Adrenal gland (tissue), 12 donors: Measurements from ENCODE around the gene FGF22. TPM values are rescaled to one million over a fixed set of nuclear protein-coding genes. Genes with fewer than 3 reads are reported as not detected.

Experiments
- DNase-seq, 7 donors: peaks; one replicate each; pipeline ENCODE4 v3.0.0-alpha.2; 2019 to 2020
- H3K27ac ChIP-seq, 5 donors: fragments of 200-600 bp; sonication (generic) in 4 of 5; 1 replicate in 3 of 5; 2 replicates in 2 of 5; pipeline versions ENCODE4 v1.5.1 to v1.8.0; 2016 to 2020; ENCODE audit warnings: mild to moderate bottlenecking in 1 of 5
- H3K27me3 ChIP-seq: fragments of 200-600 bp; 2 replicates; pipeline ENCODE4 v1.8.0; 2021
- H3K36me3 ChIP-seq, 2 donors: fragments of 200-600 bp; replicated peaks in 1 of 2; 1 replicate in 1 of 2; 2 replicates in 1 of 2; pipeline versions ENCODE4 v1.5.1 to v1.8.0; 2018 to 2022
- H3K4me1 ChIP-seq, 2 donors: fragments of 200-600 bp; replicated peaks in 1 of 2; 1 replicate in 1 of 2; 2 replicates in 1 of 2; pipeline versions ENCODE4 v1.5.1 to v1.8.0; 2018 to 2021
- H3K4me3 ChIP-seq, 4 donors: fragments of 200-600 bp; sonication (generic) in 3 of 4; one replicate each; pipeline ENCODE4 v1.5.1; 2016 to 2018
- H3K9me3 ChIP-seq, 3 donors: fragments of 200-600 bp; sonication (generic) in 1 of 3; replicated peaks in 1 of 3; 1 replicate in 2 of 3; 2 replicates in 1 of 3; pipeline versions ENCODE4 v1.5.1 to v1.8.0; 2016 to 2021
- POLR2A ChIP-seq, 2 donors: fragments of 450-650 bp; IDR thresholded peaks; one replicate each; pipeline ENCODE4 v1.6.1; 2017; ENCODE audit warnings: antibody characterized with exemption in 2 of 2, mild to moderate bottlenecking in 2 of 2, moderate library complexity in 1 of 2
- WGBS, 4 donors: extraction: QIAGEN DNeasy Blood & Tissue Kit in 2 of 4; methylation state at CpG; one replicate each; pipeline versions ENCODE4 v1.1.5 to v1.1.7; 2013 to 2017; 5-methylcytosine and 5-hydroxymethylcytosine counted together
- intact Hi-C, 2 donors: fragments of 100-400 bp; cut with DNase I; formaldehyde crosslinking; loops; one replicate each; pipeline versions ENCODE4 v1.14.1 to v1.15.0; 2022 to 2023
- polyA plus RNA-seq, 3 donors: library from polyadenylated mRNA; stranded (reverse); fragments of 200-250 nt in 2 of 3; fragments of 350-450 nt in 1 of 3; fragmentation: Illumina TruSeq in 1 of 3; extraction: RNeasy Lipid Tissue Mini Kit (QIAGEN cat#74804) in 1 of 3; gene quantifications; one replicate each; pipeline ENCODE4 v1.2.3, GENCODE V29; 2013 to 2014
- total RNA-seq, 9 donors: library from RNA; depleted of rRNA in 4 of 9; stranded (reverse); fragments of >200 nt in 4 of 9; fragments of 120-200 nt in 1 of 9; fragmentation: NEBNext Ultra II Directional in 1 of 9; extraction: Animal tissue kit (Norgen Biotek cat#: 25700) in 1 of 9; gene quantifications; one replicate each; pipeline versions ENCODE4 v1.1.0 to v1.2.4, GENCODE V29; 2013 to 2023
- TF ChIP-seq, protein P1 (sequence below), 6 experiments: fragments of 450-650 bp in 4 of 6; fragments of 200-600 bp in 2 of 6; sonication (generic) in 1 of 6; IDR thresholded peaks; 1 replicate in 5 of 6; 2 replicates in 1 of 6; pipeline versions ENCODE4 v1.5.1 to v1.8.0; 2016 to 2021; ENCODE audit warnings: antibody characterized with exemption in 6 of 6, mild to moderate bottlenecking in 2 of 6, moderate library complexity in 1 of 6
- donor health status: healthy with polysubstance abuse.
- donor health status: Bipolar disorder and iron deficiency.
- donor health status: DM: yes; HTN: yes; CAD: no.
- donor health status: DM: no; HTN: no; CAD: no.
- donor health status: DM: no; HTN: no; CAD: no.
- donor health status: DM: yes; HTN: yes; CAD: no.

FGF22 gene
- total and polyA plus RNA-seq, 12 donors: 0.14 to 1.2 (median 0.31) TPM; not detected in 6

DNA sequence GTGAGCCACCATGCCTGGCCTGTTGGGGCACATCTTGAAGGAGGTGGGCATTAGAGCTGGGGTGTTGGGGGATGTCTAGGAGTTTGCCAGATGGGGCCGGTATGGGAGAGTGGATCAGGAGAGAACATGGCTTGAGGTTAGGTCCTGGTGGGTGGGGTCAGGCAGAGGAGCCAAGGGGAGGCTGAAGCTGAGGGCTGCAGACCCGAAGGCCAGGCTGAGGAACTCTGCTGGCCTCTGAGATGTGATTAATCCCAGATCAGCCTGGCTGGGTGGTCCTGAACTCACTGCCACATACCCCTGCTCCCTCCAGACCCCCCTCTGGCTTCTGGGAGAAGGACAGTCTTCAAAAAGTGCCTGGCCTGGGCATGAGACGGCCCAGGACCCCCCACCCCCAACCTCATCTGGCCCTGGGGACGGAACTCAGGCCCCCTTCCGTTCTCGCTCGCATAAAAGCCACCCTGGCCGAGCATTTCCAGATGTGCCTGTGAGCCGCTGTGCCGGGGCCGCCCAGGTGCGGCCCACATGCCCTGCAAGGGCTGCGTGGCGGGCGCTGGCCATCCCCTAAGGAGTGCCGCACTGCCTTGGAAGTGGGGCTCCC is 39.2 kb downstream of the FGF22 start:
- Histone ChIP-seq H3K27ac (peak overlapping the region; percentile 54 to 99 (median 97)), H3K4me3 (peak overlapping the region in 1 of 4 donors; percentile 89), H3K27me3 (no peaks in the 10 kb centered on the region), H3K4me1 (peaks cover 38 to 47% of the 10 kb centered on the region in 2 donors), H3K36me3 (no peaks in the 10 kb centered on the region), H3K9me3 (no peaks in the 10 kb centered on the region)
- intact Hi-C loops: no loop called here
- peak in 3 of 7 donors; percentile 28 to 44 (median 42) for DNase-seq
- WGBS, 4 donors: 68 to 95% (median 93%) methylated on average over 3 to 16 of the region's 16 CpGs
- TF ChIP-seq POLR2A (IDR thresholded peaks at IDR 0.05): no peak
- TF ChIP-seq, protein P1, sequence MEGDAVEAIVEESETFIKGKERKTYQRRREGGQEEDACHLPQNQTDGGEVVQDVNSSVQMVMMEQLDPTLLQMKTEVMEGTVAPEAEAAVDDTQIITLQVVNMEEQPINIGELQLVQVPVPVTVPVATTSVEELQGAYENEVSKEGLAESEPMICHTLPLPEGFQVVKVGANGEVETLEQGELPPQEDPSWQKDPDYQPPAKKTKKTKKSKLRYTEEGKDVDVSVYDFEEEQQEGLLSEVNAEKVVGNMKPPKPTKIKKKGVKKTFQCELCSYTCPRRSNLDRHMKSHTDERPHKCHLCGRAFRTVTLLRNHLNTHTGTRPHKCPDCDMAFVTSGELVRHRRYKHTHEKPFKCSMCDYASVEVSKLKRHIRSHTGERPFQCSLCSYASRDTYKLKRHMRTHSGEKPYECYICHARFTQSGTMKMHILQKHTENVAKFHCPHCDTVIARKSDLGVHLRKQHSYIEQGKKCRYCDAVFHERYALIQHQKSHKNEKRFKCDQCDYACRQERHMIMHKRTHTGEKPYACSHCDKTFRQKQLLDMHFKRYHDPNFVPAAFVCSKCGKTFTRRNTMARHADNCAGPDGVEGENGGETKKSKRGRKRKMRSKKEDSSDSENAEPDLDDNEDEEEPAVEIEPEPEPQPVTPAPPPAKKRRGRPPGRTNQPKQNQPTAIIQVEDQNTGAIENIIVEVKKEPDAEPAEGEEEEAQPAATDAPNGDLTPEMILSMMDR (IDR thresholded peaks at IDR 0.05): no peak

DNA sequence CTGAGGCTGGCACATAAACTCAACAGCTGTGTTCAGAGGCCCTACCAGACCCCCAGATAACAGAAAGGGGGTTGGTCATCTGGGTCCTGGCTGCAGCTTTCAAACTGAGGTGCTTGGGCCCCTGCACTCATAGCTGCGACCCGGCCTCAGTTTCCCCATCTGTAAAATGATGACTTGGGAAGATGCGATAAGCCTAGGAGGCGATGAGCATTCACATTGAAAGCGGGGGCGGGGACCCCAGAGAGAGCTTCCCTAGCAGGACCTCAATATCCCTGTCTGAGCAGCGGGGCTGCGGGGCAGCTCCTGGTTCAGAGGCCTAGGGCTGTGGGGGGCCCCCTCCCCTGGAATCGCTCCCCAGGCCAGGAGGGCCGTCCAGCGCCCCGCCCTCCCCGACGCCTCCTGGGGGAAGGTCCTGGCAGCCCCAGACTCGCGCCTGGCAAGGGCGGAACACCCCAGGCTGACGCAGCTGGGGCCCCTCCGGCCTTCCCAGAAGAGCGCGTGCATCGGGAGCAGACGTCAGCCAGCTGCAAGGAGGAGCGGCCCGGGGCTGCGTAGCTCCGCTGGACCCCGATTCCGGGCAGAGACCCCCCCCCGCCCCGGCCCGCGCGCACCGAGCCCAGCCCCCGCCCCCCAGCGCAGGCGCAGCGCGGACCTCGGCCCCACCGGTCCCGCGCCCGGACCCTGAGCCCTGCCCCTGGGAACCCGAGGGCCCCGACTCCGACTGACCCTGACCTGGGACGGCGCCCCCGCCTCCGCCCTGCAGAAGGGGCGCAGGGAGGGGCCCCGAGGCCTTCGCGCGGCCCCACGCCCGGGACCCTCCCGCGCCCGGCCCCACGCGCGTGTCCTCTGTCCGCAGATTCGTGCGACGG is 40.0 kb downstream of the FGF22 start:
- peaks cover 30 to 40% of the 10 kb centered on the region in 2 donors for H3K4me1 ChIP-seq
- no peaks in the 10 kb centered on the region for H3K9me3 ChIP-seq
- H3K27me3 ChIP-seq: no peaks in the 10 kb centered on the region
- H3K36me3 ChIP-seq: no peaks in the 10 kb centered on the region
- H3K4me3 ChIP-seq: peak overlapping the region in 3 of 4 donors; percentile 38 to 89 (median 62)
- 4 to 25% (median 6%) methylated on average over 3 to 69 of the region's 69 CpGs for WGBS, 4 donors
- H3K27ac ChIP-seq: peak overlapping the region; percentile 81 to 99 (median 97)
- DNase-seq: peak; percentile 78 to 89 (median 82)
- TF ChIP-seq, protein P1 (IDR thresholded peaks at IDR 0.05): peak in 1 of 6 experiments; percentile 10
- no peak for TF ChIP-seq POLR2A (IDR thresholded peaks at IDR 0.05)
- intact Hi-C loops: no loop called here

DNA sequence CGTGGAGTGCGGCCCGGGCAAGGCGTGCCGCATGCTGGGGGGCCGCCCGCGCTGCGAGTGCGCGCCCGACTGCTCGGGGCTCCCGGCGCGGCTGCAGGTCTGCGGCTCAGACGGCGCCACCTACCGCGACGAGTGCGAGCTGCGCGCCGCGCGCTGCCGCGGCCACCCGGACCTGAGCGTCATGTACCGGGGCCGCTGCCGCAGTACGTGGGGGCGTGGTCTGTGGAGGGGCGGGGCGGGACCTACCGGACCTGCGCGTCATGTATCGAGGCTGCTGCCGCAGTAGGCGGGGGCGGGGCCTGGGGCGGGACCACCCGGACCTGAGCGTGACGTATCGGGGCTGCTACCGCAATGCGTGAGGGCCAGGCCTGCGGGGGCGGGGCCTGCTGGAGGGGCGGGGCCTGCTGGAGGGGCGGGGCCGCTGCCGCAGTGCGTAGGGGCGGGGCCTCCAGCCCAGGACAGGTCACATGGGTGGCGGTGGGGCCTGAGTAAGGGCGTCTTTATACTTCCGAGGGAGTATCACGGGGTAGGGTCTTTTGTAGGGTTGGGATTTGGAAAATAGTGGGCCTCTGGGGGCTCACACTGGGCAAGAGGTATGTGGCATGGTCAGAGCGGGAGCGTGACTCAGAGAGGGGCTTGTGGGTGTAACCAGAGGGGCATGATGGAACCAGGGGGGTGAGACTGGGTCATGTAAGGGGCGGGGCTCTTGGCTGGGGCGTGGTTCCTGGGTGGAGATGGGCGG is 40.8 kb downstream of the FGF22 start:
- TF ChIP-seq POLR2A (IDR thresholded peaks at IDR 0.05): peak; percentile 97 to 99
- TF ChIP-seq, protein P1 (IDR thresholded peaks at IDR 0.05): peak in 3 of 6 experiments; percentile 39 to 67 (median 42)
- Histone ChIP-seq H3K27ac (peak overlapping the region; percentile 81 to 99 (median 97)), H3K27me3 (no peaks in the 10 kb centered on the region), H3K36me3 (no peaks in the 10 kb centered on the region), H3K4me1 (peaks cover 24 to 32% of the 10 kb centered on the region in 2 donors), H3K9me3 (no peaks in the 10 kb centered on the region), H3K4me3 (peak overlapping the region in 3 of 4 donors; percentile 38 to 89 (median 62))
- 0 to 2% (median 1%) methylated on average over 4 to 70 of the region's 70 CpGs for WGBS, 4 donors
- intact Hi-C loops: no loop called here
- peak; percentile 100 for DNase-seq
